GM19468 (cell line): ENCODE measurements around the gene MFSD6.
A peak's percentile ranks its signal among the peaks of the same experiment; 100 is the strongest.
"Not testable (repeated sequence)": the region's sequence is repeated elsewhere in the genome, so short reads cannot be mapped to it uniquely, and the experiment has no call there.

Source experiments
- ATAC-seq: cut with Tn5 transposase; IDR thresholded peaks from one replicate; pipeline ENCODE4 v1.9.1; 2021; ENCODE audit warnings: mild to moderate bottlenecking, moderate library complexity, moderate number of reproducible peaks; ENCODE audit not compliant: unreplicated experiment; ENCODE audit errors: extremely low read depth

The MFSD6 gene

GRCh38 chr2:190407662-190408537 lies at the start of gene MFSD6:
Gene MFSD6 (plus strand): TSS chr2:190408355. CDS start chr2:190436030, 27,675 bp downstream.
- peak; percentile 25 for ATAC-seq

- not testable (repeated sequence) for ATAC-seq
Observed at GRCh38 chr2:190358655-190359448, 49.3 kb upstream of the MFSD6 start.

DNA sequence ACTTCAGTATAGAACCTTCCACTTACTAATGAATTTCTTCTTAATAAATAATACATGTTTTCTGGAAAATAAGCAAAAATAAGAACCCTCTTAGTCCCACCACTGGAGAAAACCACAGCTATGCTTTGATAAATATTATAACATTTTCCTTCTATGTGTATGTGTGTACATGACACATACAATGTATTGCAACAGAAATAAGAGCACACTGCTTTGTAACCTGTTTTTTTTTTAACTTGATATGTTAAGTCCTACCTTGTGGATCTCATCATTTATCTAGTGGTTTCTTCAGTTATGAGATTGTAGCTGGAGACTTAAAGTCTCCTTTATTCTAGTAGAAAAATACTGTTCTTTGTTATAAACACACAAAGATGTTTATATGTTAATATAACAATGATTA lies 47.6 kb upstream of the MFSD6 start:
- no peak for ATAC-seq

DNA sequence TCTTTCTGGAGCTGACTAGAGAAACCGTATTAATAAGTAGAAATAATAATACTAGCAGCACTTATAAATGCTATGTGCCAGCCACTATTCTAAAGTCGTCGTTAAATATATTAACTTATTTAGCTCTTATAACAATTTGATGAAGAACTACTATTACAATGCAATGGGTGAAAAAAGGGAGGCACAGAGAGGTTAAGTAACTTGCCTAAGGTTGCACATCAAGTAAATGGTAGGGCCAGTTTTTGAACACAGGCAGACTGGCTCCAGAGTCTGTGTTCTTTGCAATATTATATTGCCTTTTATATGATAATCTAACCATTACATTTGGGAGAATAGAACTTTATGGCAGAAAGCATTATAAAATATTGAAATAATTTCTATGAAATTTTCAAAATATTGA lies 47.2 kb upstream of the MFSD6 start:
- ATAC-seq = no peak

DNA sequence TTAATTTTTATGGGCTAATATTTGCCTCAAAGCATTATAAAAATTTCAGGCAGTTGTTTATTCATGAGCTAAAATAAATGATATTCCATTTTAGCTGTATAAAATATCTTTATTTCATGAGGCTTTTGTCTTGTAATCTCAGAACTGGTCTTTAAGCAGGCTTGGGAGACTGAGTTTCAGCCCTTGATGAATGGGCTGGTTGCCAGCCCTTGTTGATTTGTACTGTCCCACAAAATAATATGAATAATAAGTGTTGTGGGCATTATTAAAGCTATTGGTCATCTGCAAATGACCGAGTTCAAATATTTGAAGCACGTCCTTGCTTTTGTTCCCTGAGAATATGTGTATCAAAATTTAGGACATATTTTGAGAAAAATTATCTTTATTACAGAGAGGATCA lies 46.6 kb upstream of the MFSD6 start:
- no peak for ATAC-seq

GRCh38 chr2:190362894-190363293 lies 45.3 kb upstream of the MFSD6 start:
- no peak for ATAC-seq

- no peak for ATAC-seq
Observed at GRCh38 chr2:190365499-190366204, 42.5 kb upstream of the MFSD6 start.

GRCh38 chr2:190366248-190366753 lies 41.9 kb upstream of the MFSD6 start:
- no peak for ATAC-seq

DNA sequence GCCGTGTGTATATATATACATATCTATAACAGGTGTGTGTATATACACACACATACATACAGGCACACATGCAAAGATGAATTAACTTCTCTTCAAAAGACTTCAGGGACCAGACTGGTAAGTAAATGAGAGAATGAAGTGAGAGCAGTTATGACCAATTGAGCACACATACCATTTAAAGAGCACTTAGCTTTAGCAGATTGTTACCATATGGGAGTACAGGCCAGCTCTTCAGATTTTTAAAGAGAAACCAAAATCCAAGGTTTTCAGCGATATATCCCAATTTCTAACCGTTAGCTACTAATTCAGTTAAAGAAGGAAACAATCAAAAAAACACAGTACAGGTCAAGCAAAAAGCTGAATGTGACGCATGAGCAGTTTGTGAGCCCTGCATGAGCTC lies 41.1 kb upstream of the MFSD6 start:
- ATAC-seq = no peak

DNA sequence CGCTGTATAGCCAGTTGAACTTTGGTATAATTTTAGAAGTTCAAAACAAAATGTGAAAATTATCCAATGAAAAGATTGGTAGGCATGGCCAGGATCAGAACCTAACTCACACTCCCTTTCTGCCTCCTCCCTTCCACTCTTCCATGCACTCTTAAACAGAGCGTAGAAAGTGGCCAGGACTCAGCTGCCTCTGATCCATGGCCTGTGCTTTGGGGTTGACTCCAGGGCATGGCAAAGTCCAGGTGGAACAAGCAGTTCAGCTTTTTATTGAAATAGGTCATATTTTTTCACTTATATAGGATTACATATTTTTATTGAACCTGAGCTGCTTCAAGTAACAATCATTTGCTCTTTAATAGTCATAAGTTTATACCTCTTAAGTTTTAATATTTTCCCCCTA lies 38.5 kb upstream of the MFSD6 start:
- no peak for ATAC-seq

- ATAC-seq = no peak
Observed at GRCh38 chr2:190376083-190376482, 32.1 kb upstream of the MFSD6 start.

DNA sequence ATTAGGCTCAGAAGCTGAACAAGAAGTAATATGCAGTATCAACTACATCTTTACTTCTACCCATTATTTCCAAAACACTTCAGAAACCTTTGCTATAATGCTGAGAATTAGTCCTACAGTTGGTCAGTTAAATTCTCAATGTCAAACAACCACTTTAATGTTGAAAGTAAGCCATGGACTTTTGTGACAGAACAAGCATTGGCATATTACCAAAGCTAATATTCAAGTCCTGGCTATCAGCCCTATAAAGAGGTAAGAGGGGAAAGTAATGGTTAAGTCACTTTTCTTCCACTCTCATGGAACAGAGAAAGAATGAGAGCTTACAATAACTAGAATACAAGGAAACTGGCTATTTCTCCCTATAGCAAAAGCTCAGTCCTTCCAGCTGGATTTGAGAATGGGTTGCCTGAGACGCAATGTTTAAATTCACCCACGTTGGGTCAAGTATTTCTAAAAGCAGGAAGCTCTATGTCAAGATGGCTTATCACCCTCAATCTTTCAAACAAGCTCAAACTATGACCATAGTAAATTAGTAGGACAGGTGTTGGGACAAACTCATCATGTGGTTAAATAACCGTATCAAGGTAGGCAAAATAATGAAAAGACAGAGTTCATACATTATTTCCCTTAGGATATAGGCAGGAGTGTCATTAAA lies 31.4 kb upstream of the MFSD6 start:
- ATAC-seq = no peak

- no peak for ATAC-seq
Observed at GRCh38 chr2:190378880-190379237, 29.3 kb upstream of the MFSD6 start.

DNA sequence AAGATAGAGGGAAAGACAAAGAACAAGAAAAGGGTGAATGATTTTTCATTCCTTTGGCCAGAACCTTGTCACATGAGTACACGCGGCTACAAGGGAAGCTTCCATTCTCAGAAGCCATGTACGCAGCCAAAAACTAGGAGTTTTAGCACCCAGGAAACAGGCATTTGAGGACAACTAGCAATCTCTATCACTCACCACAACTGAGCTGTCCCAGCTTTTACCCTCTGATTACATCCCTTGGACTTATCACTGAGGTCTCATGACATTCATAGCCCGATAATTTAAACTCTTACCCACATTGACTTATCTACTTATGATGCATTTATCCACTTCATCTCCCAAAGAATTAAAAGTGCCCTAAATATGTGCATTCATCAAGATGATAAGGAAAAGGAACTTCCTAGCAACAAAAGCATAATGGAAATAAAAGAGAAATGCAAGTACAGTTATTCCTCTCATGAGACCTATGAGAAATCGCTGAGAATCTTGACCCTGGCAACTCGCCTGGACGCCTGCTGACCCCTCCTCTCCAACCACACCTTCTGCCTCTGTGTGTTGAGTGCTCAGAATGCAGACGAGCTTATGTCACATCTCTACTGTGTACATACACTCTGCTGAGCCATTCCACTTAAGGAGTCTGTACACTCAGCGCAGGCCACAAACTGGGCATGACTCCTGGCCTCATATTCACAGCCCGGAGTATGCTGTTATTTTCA lies 28.7 kb upstream of the MFSD6 start:
- no peak for ATAC-seq

- no peak for ATAC-seq
Observed at GRCh38 chr2:190380962-190381412, 27.2 kb upstream of the MFSD6 start.

GRCh38 chr2:190382851-190383250 lies 25.3 kb upstream of the MFSD6 start:
- ATAC-seq = no peak

- no peak for ATAC-seq
Observed at GRCh38 chr2:190387422-190387821, 20.7 kb upstream of the MFSD6 start.

GRCh38 chr2:190396271-190396670 lies 11.9 kb upstream of the MFSD6 start:
- ATAC-seq = no peak

- ATAC-seq = no peak
Observed at GRCh38 chr2:190402986-190403603, 5.1 kb upstream of the MFSD6 start.
